Activated B cell treated with CpG ODN at 0.5 μM for 24 hours (primary cell): ENCODE data around the gene GABBR2. TPM values are rescaled to one million over a fixed set of nuclear protein-coding genes. Genes with fewer than 3 reads are reported as not detected.

Experiments used
- ATAC-seq: fragments of 200-7000 bp; cut with Tn5 transposase; one replicate; pipeline ENCODE4 v1.10.0; 2021; ENCODE audit warnings: low read depth, mild to moderate bottlenecking, moderate library complexity
- CTCF ChIA-PET: fragments of 350-600 bp; sonication (Branson Sonifier 250); formaldehyde crosslinking; loops from one replicate; lab custom pipeline; 2021; ENCODE audit warnings: antibody characterized with exemption; lab: Charles Lee
- POLR2A ChIA-PET: fragments of 350-600 bp; sonication (Branson Sonifier 250); formaldehyde crosslinking; loops from one replicate; lab custom pipeline; 2021; ENCODE audit warnings: antibody characterized with exemption; lab: Charles Lee
- DNase-seq: peaks from one replicate; pipeline ENCODE4 v3.0.0; 2022
- H3K27ac Mint-ChIP-seq: one replicate; pipeline ENCODE4 v1.8.0; 2020; ENCODE audit warnings: mixed read lengths
- H3K27me3 Mint-ChIP-seq: one replicate; pipeline ENCODE4 v1.8.0; 2021; ENCODE audit warnings: mixed read lengths
- H3K36me3 Mint-ChIP-seq: one replicate; pipeline ENCODE4 v1.8.0; 2021; ENCODE audit warnings: low read depth, mixed read lengths
- H3K4me1 Mint-ChIP-seq: one replicate; pipeline ENCODE4 v1.8.0; 2021; ENCODE audit warnings: mixed read lengths
- H3K4me3 Mint-ChIP-seq: one replicate; pipeline ENCODE4 v1.8.0; 2020; ENCODE audit warnings: mild to moderate bottlenecking, mixed read lengths
- H3K9me3 Mint-ChIP-seq: one replicate; pipeline ENCODE4 v1.8.0; 2020; ENCODE audit warnings: mixed read lengths
- intact Hi-C: fragments of 100-400 bp; cut with micrococcal nuclease; formaldehyde crosslinking; loops from one replicate; pipeline ENCODE4 v1.15.1; 2024
- total RNA-seq: library from RNA; stranded (reverse); gene quantifications from 2 replicates; pipeline ENCODE4 v1.2.3, GENCODE V29; 2022
- TF ChIP-seq, protein P1 (sequence below): fragments of 200-600 bp; IDR thresholded peaks from one replicate; pipeline ENCODE4 v1.8.0; 2022; ENCODE audit warnings: antibody characterized with exemption, mild to moderate bottlenecking

Gene GABBR2
- total RNA-seq, 1 donor from 2014 or later, result not detected

DNA sequence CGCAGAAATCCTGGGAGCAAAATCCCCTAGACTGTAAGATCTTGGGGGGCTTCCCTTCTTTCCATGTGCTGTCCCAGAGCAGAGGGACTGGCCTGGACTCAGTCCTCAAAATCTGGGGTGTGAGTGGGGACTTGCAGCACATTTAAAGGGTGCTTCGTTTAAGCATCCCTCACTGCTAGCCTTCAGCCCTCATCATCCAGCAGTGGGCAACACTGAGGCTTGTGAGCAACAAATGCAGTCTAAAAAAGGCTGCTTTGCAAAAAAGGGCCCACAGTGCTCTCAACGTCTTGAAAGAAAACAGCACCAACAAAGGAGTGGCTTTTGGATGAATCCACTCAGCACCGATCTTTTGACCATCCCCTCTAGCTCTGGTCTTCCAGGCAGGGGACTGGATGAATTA lies 325.0 kb downstream of the GABBR2 start:
- intact Hi-C loops, result no loop called here
- Mint-ChIP-seq H3K27ac (no peak overlapping the region), H3K36me3 (no peaks in the 10 kb centered on the region), H3K4me1 (peaks cover 47% of the 10 kb centered on the region), H3K9me3 (no peaks in the 10 kb centered on the region), H3K27me3 (no peaks in the 10 kb centered on the region), H3K4me3 (no peak overlapping the region)
- DNase-seq (no peak), ATAC-seq (no peak)
- POLR2A ChIA-PET, result no interaction called here
- CTCF ChIA-PET, result no interaction called here
- TF ChIP-seq, protein P1, sequence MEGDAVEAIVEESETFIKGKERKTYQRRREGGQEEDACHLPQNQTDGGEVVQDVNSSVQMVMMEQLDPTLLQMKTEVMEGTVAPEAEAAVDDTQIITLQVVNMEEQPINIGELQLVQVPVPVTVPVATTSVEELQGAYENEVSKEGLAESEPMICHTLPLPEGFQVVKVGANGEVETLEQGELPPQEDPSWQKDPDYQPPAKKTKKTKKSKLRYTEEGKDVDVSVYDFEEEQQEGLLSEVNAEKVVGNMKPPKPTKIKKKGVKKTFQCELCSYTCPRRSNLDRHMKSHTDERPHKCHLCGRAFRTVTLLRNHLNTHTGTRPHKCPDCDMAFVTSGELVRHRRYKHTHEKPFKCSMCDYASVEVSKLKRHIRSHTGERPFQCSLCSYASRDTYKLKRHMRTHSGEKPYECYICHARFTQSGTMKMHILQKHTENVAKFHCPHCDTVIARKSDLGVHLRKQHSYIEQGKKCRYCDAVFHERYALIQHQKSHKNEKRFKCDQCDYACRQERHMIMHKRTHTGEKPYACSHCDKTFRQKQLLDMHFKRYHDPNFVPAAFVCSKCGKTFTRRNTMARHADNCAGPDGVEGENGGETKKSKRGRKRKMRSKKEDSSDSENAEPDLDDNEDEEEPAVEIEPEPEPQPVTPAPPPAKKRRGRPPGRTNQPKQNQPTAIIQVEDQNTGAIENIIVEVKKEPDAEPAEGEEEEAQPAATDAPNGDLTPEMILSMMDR, result no peak

DNA sequence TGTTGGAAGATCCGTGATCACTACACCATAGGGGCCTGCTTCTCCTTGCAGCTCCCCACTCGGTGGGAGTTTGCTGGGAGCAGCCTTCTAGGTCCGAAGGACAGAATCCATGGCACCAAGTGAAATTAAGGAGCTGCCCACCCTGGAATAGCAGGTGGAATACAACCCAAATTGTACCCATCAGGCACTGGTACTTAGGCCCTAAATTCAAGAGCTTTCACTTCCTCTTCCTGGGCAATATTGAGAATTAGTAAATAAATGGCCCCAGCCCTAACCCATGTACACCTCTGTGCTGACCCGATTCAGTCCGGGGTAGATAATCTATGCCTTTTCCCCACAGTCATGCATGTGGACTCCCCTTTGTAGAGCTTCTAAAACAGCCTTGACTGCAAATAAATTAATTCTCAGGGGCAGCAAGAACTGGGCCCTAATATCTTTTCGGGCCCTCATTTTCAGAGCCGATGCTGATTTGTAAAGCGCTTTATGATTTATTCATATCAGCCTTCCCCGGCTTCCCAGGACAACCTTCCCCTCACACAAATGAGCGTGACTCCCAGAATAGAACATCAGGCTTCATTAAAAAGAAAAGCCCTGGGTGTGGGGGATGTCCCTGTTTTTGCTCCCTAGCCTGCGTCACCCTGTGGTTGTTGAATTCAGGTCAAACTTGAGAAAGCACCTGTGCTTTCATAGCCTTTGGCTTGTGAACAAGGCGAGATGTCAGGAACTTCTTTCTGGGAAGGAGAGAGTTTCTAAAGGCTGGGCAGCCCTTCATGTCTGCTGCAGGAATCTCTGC lies 327.2 kb downstream of the GABBR2 start:
- peaks cover 52% of the 10 kb centered on the region for H3K4me1 Mint-ChIP-seq
- DNase-seq (no peak), ATAC-seq (peak; percentile 57)
- no peaks in the 10 kb centered on the region for H3K36me3 Mint-ChIP-seq
- no peaks in the 10 kb centered on the region for H3K27me3 Mint-ChIP-seq
- TF ChIP-seq, protein P1, result no peak
- H3K9me3 Mint-ChIP-seq, result no peaks in the 10 kb centered on the region
- peak overlapping the region; percentile 73 for H3K27ac Mint-ChIP-seq
- POLR2A ChIA-PET, result interaction anchor here (0.7 to 1.0 kb wide), 2 partner anchors 28 to 748 kb away, joined by 3 read pairs; partner anchors contain the start of genes NCBP1 and TSTD2
- H3K4me3 Mint-ChIP-seq, result no peak overlapping the region
- intact Hi-C loops, result no loop called here
- CTCF ChIA-PET, result no interaction called here

DNA sequence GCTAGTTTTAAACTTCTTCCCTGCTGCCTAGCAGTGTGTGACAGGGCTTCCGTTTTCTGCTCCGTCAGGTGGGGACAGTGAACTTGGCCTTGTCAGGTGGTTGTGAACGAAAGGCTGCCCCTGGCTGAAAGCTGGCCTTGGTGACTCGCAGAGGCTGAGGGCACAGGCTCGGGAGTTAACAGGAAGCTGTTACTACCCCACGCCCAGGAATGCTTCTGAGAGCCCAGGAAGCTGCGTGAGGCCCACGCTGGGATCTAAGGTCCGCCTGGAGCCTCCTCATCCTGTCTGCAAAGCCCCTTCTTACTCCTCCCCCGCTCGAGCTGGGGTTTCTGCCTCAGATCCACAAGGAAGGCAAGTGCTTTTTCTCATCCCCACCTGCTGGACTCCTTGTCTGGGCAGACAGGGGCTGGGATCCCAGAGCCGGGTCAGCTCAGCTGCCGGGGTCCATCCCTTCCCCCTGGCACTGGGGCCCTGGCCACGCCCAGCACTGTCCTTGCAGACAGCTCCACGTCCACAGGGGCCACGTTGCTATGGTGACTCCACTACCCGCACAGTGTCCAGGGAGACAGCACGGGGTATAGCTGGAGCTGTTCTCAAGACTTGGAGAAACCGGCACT lies 328.6 kb downstream of the GABBR2 start:
- no peaks in the 10 kb centered on the region for H3K36me3 Mint-ChIP-seq
- intact Hi-C loops, result no loop called here
- TF ChIP-seq, protein P1, result no peak
- H3K27me3 Mint-ChIP-seq, result no peaks in the 10 kb centered on the region
- DNase-seq, result no peak
- peaks cover 49% of the 10 kb centered on the region for H3K4me1 Mint-ChIP-seq
- H3K27ac Mint-ChIP-seq, result peak overlapping the region; percentile 73
- ATAC-seq, result peak; percentile 60
- ChIA-PET CTCF (interaction anchor here (0.9 kb wide), 1 partner anchor 11 kb away, joined by 3 read pairs; no protein-coding TSS in a partner anchor), POLR2A (interaction anchor here (1.0 kb wide), 1 partner anchor 747 kb away, joined by 3 read pairs; the partner anchor contains the start of genes NCBP1 and TSTD2)
- no peak overlapping the region for H3K4me3 Mint-ChIP-seq
- H3K9me3 Mint-ChIP-seq, result no peaks in the 10 kb centered on the region

DNA sequence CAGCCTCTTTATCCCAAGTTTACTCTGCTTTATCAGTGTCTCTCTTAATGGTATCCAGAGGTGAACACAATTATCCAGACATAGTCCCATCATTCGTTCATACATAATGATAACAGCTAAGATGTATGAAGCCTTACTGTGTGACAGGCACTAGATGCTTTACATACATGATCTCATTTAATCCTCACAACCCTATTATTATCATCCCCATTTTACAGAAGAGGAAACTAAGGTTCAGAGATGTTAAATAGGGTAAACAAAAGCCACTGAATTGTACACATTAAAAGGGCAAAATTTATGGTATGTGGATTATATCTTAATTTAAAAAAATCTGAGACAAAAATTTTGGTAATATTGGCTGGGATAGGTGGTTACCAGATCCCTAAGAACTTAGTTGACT lies 329.2 kb downstream of the GABBR2 start:
- no peak for DNase-seq
- Mint-ChIP-seq H3K36me3 (no peaks in the 10 kb centered on the region), H3K27me3 (no peaks in the 10 kb centered on the region), H3K4me1 (peaks cover 51% of the 10 kb centered on the region), H3K9me3 (no peaks in the 10 kb centered on the region), H3K4me3 (no peak overlapping the region), H3K27ac (peak overlapping the region; percentile 12)
- TF ChIP-seq, protein P1, result no peak
- CTCF ChIA-PET, result interaction anchor here (0.9 kb wide), 1 partner anchor 12 kb away, joined by 3 read pairs; no protein-coding TSS in a partner anchor
- ATAC-seq, result no peak
- POLR2A ChIA-PET, result interaction anchor here (0.5 kb wide), 1 partner anchor 123 kb away, joined by 3 read pairs; no protein-coding TSS in a partner anchor
- intact Hi-C loops, result no loop called here

DNA sequence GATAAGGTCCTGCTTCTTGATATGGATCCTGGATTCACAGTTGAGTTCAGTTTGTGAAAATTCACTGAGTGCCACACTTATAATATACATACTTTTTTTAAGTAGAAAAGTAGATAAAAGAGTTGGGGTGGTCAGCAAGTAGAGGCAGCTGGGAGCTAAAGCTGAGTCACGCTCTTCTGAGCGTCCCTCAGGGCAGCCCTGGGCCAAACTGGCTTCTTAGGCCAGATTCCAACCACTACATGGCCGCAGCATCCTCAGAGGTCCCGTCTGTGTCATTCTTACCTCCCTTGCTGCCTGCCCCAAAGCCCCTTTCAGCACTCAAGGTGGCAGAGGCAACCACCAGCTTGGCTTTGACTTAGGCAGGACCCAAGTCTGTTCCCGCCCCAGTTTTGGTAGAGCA lies 329.9 kb downstream of the GABBR2 start:
- peaks cover 55% of the 10 kb centered on the region for H3K4me1 Mint-ChIP-seq
- ChIA-PET POLR2A (interaction anchor here (0.5 kb wide), 1 partner anchor 122 kb away, joined by 3 read pairs; no protein-coding TSS in a partner anchor), CTCF (no interaction called here)
- no peak overlapping the region for H3K27ac Mint-ChIP-seq
- no peak overlapping the region for H3K4me3 Mint-ChIP-seq
- TF ChIP-seq, protein P1, result no peak
- DNase-seq, result no peak
- no peak for ATAC-seq
- H3K27me3 Mint-ChIP-seq, result no peaks in the 10 kb centered on the region
- intact Hi-C loops, result no loop called here
- H3K36me3 Mint-ChIP-seq, result no peaks in the 10 kb centered on the region
- no peaks in the 10 kb centered on the region for H3K9me3 Mint-ChIP-seq
